SU-DHL-6 (cell line): ENCODE data around the gene CHP1.

Experiments
- EZH2phosphoT487 ChIP-seq: fragments of 200-600 bp; sonication (generic), shearing (Covaris generic); conservative IDR thresholded peaks from 2 replicates; pipeline ENCODE4 v1.6.1; 2018; ENCODE audit warnings: mild to moderate bottlenecking, antibody characterized with exemption, low read length, moderate library complexity, mixed read lengths
- TF ChIP-seq, protein P1 (sequence below): fragments of 200-600 bp; sonication (generic); IDR thresholded peaks from one replicate; pipeline ENCODE4 v1.5.1; 2017; ENCODE audit warnings: antibody characterized with exemption, mild to moderate bottlenecking, low read length, moderate library complexity; ENCODE audit not compliant: insufficient read depth, poor library complexity, severe bottlenecking

DNA sequence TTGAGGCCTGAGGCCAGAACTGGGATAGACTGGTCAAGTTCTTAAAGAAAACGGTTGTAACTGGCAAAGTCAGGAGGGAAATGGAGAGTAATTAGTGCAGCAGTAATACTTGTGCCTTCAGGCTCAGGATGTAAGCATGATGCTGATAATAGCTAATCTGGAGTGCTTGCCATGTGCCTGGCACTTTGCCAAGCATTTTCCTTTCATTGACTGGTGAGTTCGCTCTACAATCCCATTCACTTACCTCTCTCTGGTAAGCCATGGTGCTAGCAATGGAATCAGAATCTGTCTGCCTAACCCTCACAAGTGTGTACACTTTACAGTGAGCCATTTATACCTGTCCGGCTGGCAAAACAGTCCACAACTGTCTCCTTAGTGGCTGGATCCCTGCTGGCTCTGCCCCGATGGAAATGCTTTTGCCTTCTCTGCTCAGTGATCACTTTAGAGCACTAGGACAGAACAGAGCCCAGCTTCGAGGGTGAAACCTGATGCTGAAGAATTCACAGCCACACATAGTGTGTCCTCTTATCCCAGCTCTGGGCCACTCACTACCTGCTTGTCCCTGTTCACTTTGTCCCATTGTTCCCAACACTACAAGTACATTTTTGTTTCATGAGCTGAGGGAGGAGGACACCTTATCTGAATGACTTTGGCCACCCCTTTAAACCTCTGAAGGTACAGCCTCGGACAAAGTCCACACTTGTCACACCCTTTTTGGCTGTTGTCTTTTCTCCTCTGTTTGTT, 10.3 kb downstream of the CHP1 start:
- TF ChIP-seq, protein P1, sequence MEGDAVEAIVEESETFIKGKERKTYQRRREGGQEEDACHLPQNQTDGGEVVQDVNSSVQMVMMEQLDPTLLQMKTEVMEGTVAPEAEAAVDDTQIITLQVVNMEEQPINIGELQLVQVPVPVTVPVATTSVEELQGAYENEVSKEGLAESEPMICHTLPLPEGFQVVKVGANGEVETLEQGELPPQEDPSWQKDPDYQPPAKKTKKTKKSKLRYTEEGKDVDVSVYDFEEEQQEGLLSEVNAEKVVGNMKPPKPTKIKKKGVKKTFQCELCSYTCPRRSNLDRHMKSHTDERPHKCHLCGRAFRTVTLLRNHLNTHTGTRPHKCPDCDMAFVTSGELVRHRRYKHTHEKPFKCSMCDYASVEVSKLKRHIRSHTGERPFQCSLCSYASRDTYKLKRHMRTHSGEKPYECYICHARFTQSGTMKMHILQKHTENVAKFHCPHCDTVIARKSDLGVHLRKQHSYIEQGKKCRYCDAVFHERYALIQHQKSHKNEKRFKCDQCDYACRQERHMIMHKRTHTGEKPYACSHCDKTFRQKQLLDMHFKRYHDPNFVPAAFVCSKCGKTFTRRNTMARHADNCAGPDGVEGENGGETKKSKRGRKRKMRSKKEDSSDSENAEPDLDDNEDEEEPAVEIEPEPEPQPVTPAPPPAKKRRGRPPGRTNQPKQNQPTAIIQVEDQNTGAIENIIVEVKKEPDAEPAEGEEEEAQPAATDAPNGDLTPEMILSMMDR: no peak
- TF ChIP-seq EZH2phosphoT487: no peak
